SK-N-SH treated with all-trans-retinoic acid at 6 μM for 48 hours (cell line): ENCODE results near the gene BIK.

Experiments used
- ARNTL ChIP-seq: fragments of 450-650 bp; formaldehyde crosslinking; IDR thresholded peaks from 2 replicates; pipeline ENCODE4 v1.5.0; 2020; ENCODE audit warnings: low read depth, mild to moderate bottlenecking, moderate library complexity, borderline replicate concordance
- PATZ1 ChIP-seq: fragments of 250-450 bp; sonication (Bioruptor Pico); IDR thresholded peaks from 2 replicates; pipeline ENCODE4 v1.8.0; 2020; ENCODE audit warnings: mild to moderate bottlenecking, moderate library complexity, borderline replicate concordance
- TOX ChIP-seq: fragments of 250-450 bp; sonication (Bioruptor Pico); IDR thresholded peaks from 2 replicates; pipeline ENCODE4 v1.8.0; 2021; ENCODE audit warnings: mild to moderate bottlenecking, moderate library complexity, borderline replicate concordance
- ZC3H10 ChIP-seq: fragments of 250-450 bp; sonication (Bioruptor Pico); IDR thresholded peaks from 2 replicates; pipeline ENCODE4 v1.5.1; 2021; ENCODE audit warnings: mild to moderate bottlenecking, moderate library complexity
- ZFP3 ChIP-seq: fragments of 250-450 bp; sonication (Bioruptor Pico); IDR thresholded peaks from 2 replicates; pipeline ENCODE4 v1.5.0; 2020; ENCODE audit warnings: mild to moderate bottlenecking, moderate library complexity
- ZFP30 ChIP-seq: fragments of 450-650 bp; formaldehyde crosslinking; IDR thresholded peaks from 2 replicates; pipeline ENCODE4 v1.5.0; 2022; ENCODE audit warnings: mild to moderate bottlenecking, moderate library complexity
- ZNF565 ChIP-seq: fragments of 450-650 bp; formaldehyde crosslinking; conservative IDR thresholded peaks from 2 replicates; pipeline ENCODE4 v1.5.0; 2020; ENCODE audit warnings: low read depth, mild to moderate bottlenecking, moderate library complexity
- ZNF8 ChIP-seq: fragments of 450-650 bp; formaldehyde crosslinking; IDR thresholded peaks from 2 replicates; pipeline ENCODE4 v1.5.0; 2020; ENCODE audit warnings: mild to moderate bottlenecking, moderate library complexity

GRCh38 chr22:43127166-43127908 is 16.8 kb downstream of the BIK start:
- TF ChIP-seq ARNTL (CRISPR knock-in tag) (no peak), ZFP3 (no peak), ZFP30 (CRISPR knock-in tag) (no peak), ZC3H10 (no peak), TOX (CRISPR knock-in tag) (no peak), ZNF8 (no peak), PATZ1 (no peak), ZNF565 (CRISPR knock-in tag) (no peak)
